Activated CD4-positive, alpha-beta memory T cell treated with anti-CD3 and anti-CD28 coated beads for 36 hours (primary cell): ENCODE measurements around the gene TEX38. TPM values are rescaled to one million over a fixed set of nuclear protein-coding genes. Genes with fewer than 3 reads are reported as not detected.
"Not testable (repeated sequence)": the region's sequence is repeated elsewhere in the genome, so short reads cannot be mapped to it uniquely, and the experiment has no call there.

Experiments used
- CTCF ChIA-PET: fragments of 350-600 bp; sonication (Branson Sonifier 250); formaldehyde crosslinking; loops from one replicate; lab custom pipeline; 2021; ENCODE audit warnings: antibody characterized with exemption, inconsistent platforms; lab: Charles Lee
- POLR2A ChIA-PET: fragments of 350-600 bp; sonication (Branson Sonifier 250); formaldehyde crosslinking; loops from one replicate; lab custom pipeline; 2021; ENCODE audit warnings: antibody characterized with exemption; lab: Charles Lee
- DNase-seq: peaks from one replicate; pipeline ENCODE4 v3.0.0-alpha.2; 2020
- H3K27ac Mint-ChIP-seq: one replicate; pipeline ENCODE4 v1.8.0; 2021; ENCODE audit warnings: mixed read lengths
- H3K27me3 Mint-ChIP-seq: one replicate; pipeline ENCODE4 v1.8.0; 2021; ENCODE audit warnings: mixed read lengths
- H3K36me3 Mint-ChIP-seq: one replicate; pipeline ENCODE4 v1.8.0; 2021; ENCODE audit warnings: mixed read lengths
- H3K4me1 Mint-ChIP-seq: one replicate; pipeline ENCODE4 v1.8.0; 2021; ENCODE audit warnings: low read depth, mixed read lengths
- H3K4me3 Mint-ChIP-seq: one replicate; pipeline ENCODE4 v1.8.0; 2021; ENCODE audit warnings: mild to moderate bottlenecking, mixed read lengths
- H3K9me3 Mint-ChIP-seq: one replicate; pipeline ENCODE4 v1.8.0; 2021; ENCODE audit warnings: mixed read lengths
- intact Hi-C: fragments of 100-400 bp; cut with micrococcal nuclease; formaldehyde crosslinking; loops from one replicate; pipeline ENCODE4 v1.15.1; 2023
- total RNA-seq, 2 experiments: library from RNA; stranded (reverse); gene quantifications; one replicate each; pipeline ENCODE4 v1.2.3, GENCODE V29; 2021

The TEX38 gene
- total RNA-seq, 2 experiments from 2014 or later: 0.21 TPM; not detected in 1

- peaks cover 40% of the 10 kb centered on the region for H3K36me3 Mint-ChIP-seq
- no peak for DNase-seq
- H3K4me3 Mint-ChIP-seq: no peak overlapping the region
- no peak overlapping the region for H3K27ac Mint-ChIP-seq
- CTCF ChIA-PET: no interaction called here
- POLR2A ChIA-PET: no interaction called here
- peaks cover 11% of the 10 kb centered on the region for H3K4me1 Mint-ChIP-seq
- peaks cover 4% of the 10 kb centered on the region for H3K9me3 Mint-ChIP-seq
- H3K27me3 Mint-ChIP-seq: no peaks in the 10 kb centered on the region
- intact Hi-C loops: no loop called here
These were observed 25.3 kb upstream of the TEX38 start for GRCh38 chr1:46646331-46646730.

- POLR2A ChIA-PET: no interaction called here
- Mint-ChIP-seq H3K9me3 (peaks cover 4% of the 10 kb centered on the region), H3K36me3 (peaks cover 41% of the 10 kb centered on the region), H3K4me1 (peaks cover 11% of the 10 kb centered on the region), H3K27ac (no peak overlapping the region), H3K4me3 (no peak overlapping the region), H3K27me3 (no peaks in the 10 kb centered on the region)
- no peak for DNase-seq
- CTCF ChIA-PET: no interaction called here
- intact Hi-C loops: no loop called here
These were observed 24.8 kb upstream of the TEX38 start for GRCh38 chr1:46646844-46647243.

GRCh38 chr1:46647611-46648010, 24.0 kb upstream of the TEX38 start:
- Mint-ChIP-seq H3K9me3 (peaks cover 5% of the 10 kb centered on the region), H3K36me3 (peaks cover 42% of the 10 kb centered on the region), H3K27ac (no peak overlapping the region), H3K4me1 (peaks cover 12% of the 10 kb centered on the region), H3K4me3 (no peak overlapping the region), H3K27me3 (no peaks in the 10 kb centered on the region)
- intact Hi-C loops: no loop called here
- ChIA-PET CTCF (no interaction called here), POLR2A (interaction anchor here (1.0 kb wide), 1 partner anchor 20 kb away, joined by 3 read pairs; the partner anchor contains the start of gene ATPAF1)
- no peak for DNase-seq

GRCh38 chr1:46649764-46650163, 21.9 kb upstream of the TEX38 start:
- CTCF ChIA-PET: interaction anchor here (0.6 to 1.3 kb wide), 2 partner anchors 9 to 114 kb away, joined by 3 to 6 read pairs; no protein-coding TSS in a partner anchor

GRCh38 chr1:46650491-46650890, 21.2 kb upstream of the TEX38 start:
- Mint-ChIP-seq H3K9me3 (peaks cover 7% of the 10 kb centered on the region), H3K27ac (no peak overlapping the region), H3K4me3 (no peak overlapping the region), H3K4me1 (peaks cover 24% of the 10 kb centered on the region), H3K27me3 (no peaks in the 10 kb centered on the region), H3K36me3 (peaks cover 58% of the 10 kb centered on the region)
- POLR2A ChIA-PET: no interaction called here
- DNase-seq: no peak
- intact Hi-C loops: no loop called here
- CTCF ChIA-PET: no interaction called here

More at GRCh38 chr1:46649764-46650163, 21.9 kb upstream of the TEX38 start:
- DNase-seq: no peak
- POLR2A ChIA-PET: interaction anchor here (1.2 kb wide), 1 partner anchor 46 kb away, joined by 4 read pairs; the partner anchor contains the start of gene MKNK1
- Mint-ChIP-seq H3K9me3 (peaks cover 7% of the 10 kb centered on the region), H3K27ac (no peak overlapping the region), H3K36me3 (peaks cover 55% of the 10 kb centered on the region), H3K4me1 (peaks cover 24% of the 10 kb centered on the region), H3K4me3 (no peak overlapping the region), H3K27me3 (no peaks in the 10 kb centered on the region)
- intact Hi-C loops: no loop called here

- H3K27me3 Mint-ChIP-seq, POLR2A ChIA-PET, intact Hi-C loops, H3K9me3 Mint-ChIP-seq, CTCF ChIA-PET, DNase-seq, H3K27ac Mint-ChIP-seq, H3K4me3 Mint-ChIP-seq: not testable (repeated sequence)
- peaks cover 24% of the 10 kb centered on the region for H3K4me1 Mint-ChIP-seq
- H3K36me3 Mint-ChIP-seq: peaks cover 64% of the 10 kb centered on the region
These were observed 20.5 kb upstream of the TEX38 start for GRCh38 chr1:46651152-46651551.

GRCh38 chr1:46652321-46653100, 19.1 kb upstream of the TEX38 start:
- Mint-ChIP-seq H3K4me3 (no peak overlapping the region), H3K27ac (no peak overlapping the region), H3K27me3 (no peaks in the 10 kb centered on the region), H3K4me1 (peaks cover 14% of the 10 kb centered on the region), H3K36me3 (peaks cover 57% of the 10 kb centered on the region), H3K9me3 (peaks cover 4% of the 10 kb centered on the region)
- CTCF ChIA-PET: interaction anchor here (0.6 to 0.8 kb wide), 2 partner anchors 36 to 94 kb away, joined by 3 read pairs; partner anchors contain the start of gene MOB3C
- intact Hi-C loops: no loop called here
- DNase-seq: no peak
- POLR2A ChIA-PET: no interaction called here

GRCh38 chr1:46653405-46653958, 18.2 kb upstream of the TEX38 start:
- no peaks in the 10 kb centered on the region for H3K27me3 Mint-ChIP-seq
- no peak overlapping the region for H3K27ac Mint-ChIP-seq
- intact Hi-C loops: no loop called here
- ChIA-PET CTCF (interaction anchor here (0.8 kb wide), 1 partner anchor 93 kb away, joined by 3 read pairs; no protein-coding TSS in a partner anchor), POLR2A (interaction anchor here (0.9 kb wide), 1 partner anchor 22 kb away, joined by 3 read pairs; no protein-coding TSS in a partner anchor)
- peaks cover 63% of the 10 kb centered on the region for H3K36me3 Mint-ChIP-seq
- H3K9me3 Mint-ChIP-seq: peaks cover 3% of the 10 kb centered on the region
- H3K4me3 Mint-ChIP-seq: no peak overlapping the region
- H3K4me1 Mint-ChIP-seq: peaks cover 18% of the 10 kb centered on the region
- DNase-seq: no peak

GRCh38 chr1:46654012-46654411, 17.6 kb upstream of the TEX38 start:
- peaks cover 18% of the 10 kb centered on the region for H3K4me1 Mint-ChIP-seq
- no peak overlapping the region for H3K27ac Mint-ChIP-seq
- intact Hi-C loops: no loop called here
- H3K4me3 Mint-ChIP-seq: no peak overlapping the region
- H3K9me3 Mint-ChIP-seq: peaks cover 3% of the 10 kb centered on the region
- no peaks in the 10 kb centered on the region for H3K27me3 Mint-ChIP-seq
- ChIA-PET POLR2A (interaction anchor here (0.9 kb wide), 1 partner anchor 21 kb away, joined by 3 read pairs; no protein-coding TSS in a partner anchor), CTCF (no interaction called here)
- H3K36me3 Mint-ChIP-seq: peaks cover 63% of the 10 kb centered on the region
- DNase-seq: no peak

- H3K4me1 Mint-ChIP-seq: peaks cover 24% of the 10 kb centered on the region
- H3K27ac Mint-ChIP-seq, H3K9me3 Mint-ChIP-seq, DNase-seq, CTCF ChIA-PET, POLR2A ChIA-PET, intact Hi-C loops, H3K4me3 Mint-ChIP-seq, H3K27me3 Mint-ChIP-seq: not testable (repeated sequence)
- H3K36me3 Mint-ChIP-seq: peaks cover 56% of the 10 kb centered on the region
These were observed 17.0 kb upstream of the TEX38 start for GRCh38 chr1:46654698-46655097.

GRCh38 chr1:46655848-46656247, 15.8 kb upstream of the TEX38 start:
- Mint-ChIP-seq H3K4me3 (no peak overlapping the region), H3K36me3 (peaks cover 45% of the 10 kb centered on the region), H3K9me3 (peaks cover 3% of the 10 kb centered on the region), H3K27ac (no peak overlapping the region), H3K4me1 (peaks cover 35% of the 10 kb centered on the region), H3K27me3 (no peaks in the 10 kb centered on the region)
- intact Hi-C loops: no loop called here
- ChIA-PET CTCF (no interaction called here), POLR2A (no interaction called here)
- DNase-seq: no peak

- H3K27me3 Mint-ChIP-seq: no peaks in the 10 kb centered on the region
- no peak overlapping the region for H3K27ac Mint-ChIP-seq
- ChIA-PET POLR2A (interaction anchor here (1.2 kb wide), 1 partner anchor 11 kb away, joined by 4 read pairs; no protein-coding TSS in a partner anchor), CTCF (no interaction called here)
- intact Hi-C loops: no loop called here
- peaks cover 3% of the 10 kb centered on the region for H3K9me3 Mint-ChIP-seq
- H3K4me3 Mint-ChIP-seq: no peak overlapping the region
- peaks cover 45% of the 10 kb centered on the region for H3K36me3 Mint-ChIP-seq
- no peak for DNase-seq
- peaks cover 35% of the 10 kb centered on the region for H3K4me1 Mint-ChIP-seq
These were observed 15.0 kb upstream of the TEX38 start for GRCh38 chr1:46656643-46657042.
